ENCODE measurements around the gene NCAPD2.

Gene NCAPD2

DNA sequence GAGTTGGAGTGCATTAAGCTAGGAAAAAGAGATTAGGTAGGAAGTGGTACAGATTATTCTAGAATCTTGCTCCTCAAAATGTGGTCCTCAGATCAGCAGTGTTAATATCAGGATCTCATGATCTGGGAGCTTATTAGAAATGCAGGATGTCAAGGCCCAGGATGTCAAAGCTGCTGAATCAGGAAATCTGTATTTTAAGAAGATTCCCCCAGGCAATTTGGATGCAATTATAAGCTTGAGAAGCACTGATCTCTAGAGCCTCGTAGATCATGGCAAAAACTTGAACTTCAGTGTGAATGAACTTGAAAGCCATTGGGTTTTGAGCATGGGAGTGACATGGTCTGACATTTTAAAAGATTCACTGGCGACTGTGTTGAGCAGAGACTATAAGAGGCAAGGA, 6.6 kb downstream of the NCAPD2 start:
- DNase-seq: no peak

DNA sequence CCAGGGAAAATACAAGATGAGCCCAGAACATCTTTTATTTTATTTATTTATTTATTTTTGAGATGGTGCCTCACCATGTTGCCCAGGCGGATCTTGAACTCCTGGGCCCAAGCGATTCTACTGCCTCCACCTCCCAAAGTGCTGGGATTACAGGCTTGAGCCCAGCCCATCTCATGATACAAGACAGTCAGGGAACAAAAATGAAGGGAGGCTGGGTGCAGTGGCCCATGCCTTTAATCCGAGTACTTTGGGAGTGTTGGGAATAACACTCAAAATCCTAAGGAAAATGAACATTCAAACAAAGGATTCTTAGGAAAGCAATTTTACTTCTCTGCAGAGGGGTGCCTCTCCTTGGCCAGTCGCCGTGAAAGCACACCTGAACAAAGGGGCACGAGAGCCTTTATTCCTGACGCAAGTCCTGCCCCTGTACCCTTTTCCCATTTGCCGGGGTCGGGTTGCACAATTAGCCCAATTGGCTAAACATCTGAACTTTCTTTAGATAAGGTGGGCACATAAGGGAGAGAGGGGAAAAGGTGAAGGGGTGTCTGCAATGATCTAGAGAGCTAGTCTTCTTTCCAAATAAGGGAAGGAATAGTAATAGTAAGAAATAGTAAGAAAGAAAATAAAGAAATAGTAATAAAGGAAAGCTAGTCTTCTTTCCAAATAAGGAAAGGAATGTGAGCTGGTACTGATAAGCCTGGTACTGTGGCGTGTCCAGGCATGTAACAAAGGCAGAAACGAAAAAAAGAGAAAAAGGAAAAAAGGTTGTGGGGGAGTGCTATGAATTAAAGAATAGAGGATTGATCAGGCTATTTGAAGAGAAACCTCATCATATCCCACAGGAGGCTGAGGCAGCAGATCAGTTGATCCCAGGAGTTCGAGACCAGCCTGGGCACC, 13.4 kb downstream of the NCAPD2 start:
- DNase-seq: no peak

DNA sequence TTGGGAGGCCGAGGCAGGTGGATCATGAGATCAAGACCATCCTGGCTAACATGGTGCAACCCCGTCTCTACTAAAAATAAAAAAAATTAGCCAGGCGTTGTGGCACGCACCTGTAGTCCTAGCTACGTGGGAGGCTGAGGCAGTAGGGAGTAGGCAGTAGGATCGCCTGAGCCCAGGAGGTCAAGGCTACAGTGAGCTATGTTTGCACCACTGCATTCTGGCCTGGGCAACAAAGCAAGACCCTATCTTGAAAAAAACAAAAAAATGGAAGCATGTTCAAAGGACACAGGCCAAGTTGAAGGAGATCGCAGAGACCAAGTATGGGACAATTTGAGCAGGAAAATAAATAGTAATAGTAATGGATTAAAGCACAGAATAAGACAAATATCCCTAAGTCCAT, 14.2 kb downstream of the NCAPD2 start:
- no peak for DNase-seq

DNA sequence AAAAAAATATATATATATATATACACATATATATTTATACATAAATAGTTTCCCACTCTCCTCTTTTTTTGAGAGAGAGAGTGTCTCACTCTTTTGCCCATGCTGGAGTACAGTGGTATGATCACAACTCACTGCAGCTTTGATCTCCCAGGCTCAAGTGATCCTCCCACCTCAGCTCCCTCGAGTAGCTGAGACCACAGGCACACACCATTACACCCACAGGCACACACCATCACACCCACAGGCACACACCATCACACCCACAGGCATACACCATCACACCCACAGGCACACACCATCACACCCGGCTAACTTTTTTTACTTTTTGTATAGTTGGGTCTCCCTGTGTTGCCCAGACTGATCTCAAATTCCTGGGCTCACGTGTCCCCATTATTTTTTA, 26.3 kb downstream of the NCAPD2 start:
- no peak for DNase-seq

DNA sequence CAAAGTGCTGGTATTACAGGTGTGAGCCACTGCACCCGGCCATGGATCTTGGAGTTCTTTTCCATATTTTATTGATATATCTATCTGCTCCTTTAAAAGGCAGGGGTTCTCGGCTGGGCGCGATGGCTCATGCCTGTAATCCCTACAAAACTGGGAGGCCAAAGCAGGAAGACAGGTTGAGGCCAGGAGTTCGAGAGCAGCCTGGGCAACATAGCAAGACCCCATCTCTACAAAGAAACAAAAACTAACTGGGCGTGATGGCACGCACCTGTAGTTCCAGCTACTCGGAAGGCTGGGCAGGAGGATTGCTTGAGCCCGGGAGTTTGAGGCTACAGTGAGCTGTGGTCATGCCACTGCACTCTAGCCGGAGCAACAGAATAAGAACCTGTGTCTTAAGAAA, 28.3 kb downstream of the NCAPD2 start:
- DNase-seq: no peak

DNA sequence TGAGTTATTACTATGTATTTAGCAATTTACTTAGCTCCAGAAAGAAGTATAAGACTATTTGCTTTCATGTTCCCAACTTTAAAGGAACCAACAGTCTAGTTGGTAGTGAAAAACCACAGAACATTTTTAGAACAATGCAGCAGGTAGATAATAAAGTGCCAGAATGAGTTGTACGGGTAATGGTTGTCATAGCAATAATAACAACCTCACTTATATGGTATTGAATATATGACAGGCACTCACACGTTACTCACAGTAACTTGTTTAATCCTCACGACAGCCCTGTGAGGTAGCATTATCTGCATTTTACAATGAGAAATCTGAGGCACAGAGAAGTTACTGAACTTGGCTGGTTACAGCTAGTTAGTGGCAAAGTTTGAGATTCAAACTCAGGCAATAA, 29.8 kb downstream of the NCAPD2 start:
- DNase-seq: no peak

DNA sequence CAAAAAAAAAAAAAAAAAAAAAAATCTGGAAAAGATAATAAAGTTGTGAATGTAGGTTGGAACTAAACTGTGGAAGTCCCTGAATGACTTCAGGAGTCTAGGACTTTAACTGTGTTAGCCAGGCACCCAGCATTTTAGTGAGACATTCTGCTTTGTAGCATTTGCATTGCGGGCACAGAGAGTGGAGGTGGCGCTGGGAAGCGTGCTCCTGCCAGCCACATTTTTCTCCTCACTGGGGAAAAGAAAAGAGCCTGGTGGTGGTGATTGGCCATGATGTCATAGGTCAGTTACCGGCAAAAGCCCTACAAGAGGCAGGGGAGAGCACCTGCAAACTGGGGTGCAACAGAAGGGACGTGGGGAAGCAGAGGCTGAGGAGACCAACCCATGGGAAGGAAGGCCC, 30.7 kb downstream of the NCAPD2 start:
- no peak for DNase-seq

DNA sequence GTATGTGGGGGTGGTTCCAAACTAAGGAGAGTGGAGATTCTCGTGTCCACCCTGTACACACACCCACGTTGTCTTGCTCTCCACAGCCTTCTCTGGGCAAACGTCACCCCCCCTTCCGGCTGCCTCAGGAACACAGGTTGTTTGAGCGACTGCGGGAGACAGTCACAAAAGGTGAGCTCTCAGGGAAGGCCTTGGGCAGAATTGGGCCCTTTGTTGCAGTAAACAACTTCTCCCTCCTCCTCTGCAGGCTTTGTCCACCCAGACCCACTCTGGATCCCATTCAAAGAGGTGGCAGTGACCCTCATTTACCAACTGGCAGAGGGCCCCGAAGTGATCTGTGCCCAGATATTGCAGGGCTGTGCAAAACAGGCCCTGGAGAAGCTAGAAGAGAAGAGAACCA, 32.3 kb downstream of the NCAPD2 start:
- DNase-seq: no peak

DNA sequence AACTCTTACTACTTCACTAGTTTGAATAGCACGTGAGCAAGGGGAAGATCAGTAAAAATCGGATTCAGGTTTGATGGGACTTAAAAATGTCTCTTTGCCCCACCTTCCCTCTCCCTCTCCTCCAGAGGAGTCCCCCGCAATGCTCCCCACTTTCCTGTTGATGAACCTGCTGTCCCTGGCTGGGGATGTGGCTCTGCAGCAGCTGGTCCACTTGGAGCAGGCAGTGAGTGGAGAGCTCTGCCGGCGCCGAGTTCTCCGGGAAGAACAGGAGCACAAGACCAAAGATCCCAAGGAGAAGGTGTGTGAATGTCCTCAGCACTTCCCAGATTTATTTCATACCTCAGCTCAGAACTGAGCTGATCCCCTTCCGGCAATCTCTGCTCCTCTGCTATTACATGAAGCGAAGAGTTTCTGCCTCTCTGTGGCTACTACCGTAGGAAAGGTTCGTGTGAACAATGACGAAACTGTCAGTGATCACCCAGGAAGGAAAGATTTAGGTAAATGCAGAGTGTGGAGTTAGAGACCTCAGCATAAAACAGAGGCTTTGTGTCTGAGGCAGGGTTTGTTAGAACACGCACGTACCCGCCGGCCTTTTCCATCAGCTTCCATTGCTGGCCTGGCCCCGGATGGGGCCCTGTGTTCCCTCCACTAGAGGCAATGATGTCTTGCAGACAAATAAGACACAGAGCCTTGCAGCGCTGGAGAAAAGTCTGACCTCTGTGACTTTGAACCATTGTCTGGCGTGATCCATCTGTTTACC, 33.0 kb downstream of the NCAPD2 start:
- DNase-seq: no peak

DNA sequence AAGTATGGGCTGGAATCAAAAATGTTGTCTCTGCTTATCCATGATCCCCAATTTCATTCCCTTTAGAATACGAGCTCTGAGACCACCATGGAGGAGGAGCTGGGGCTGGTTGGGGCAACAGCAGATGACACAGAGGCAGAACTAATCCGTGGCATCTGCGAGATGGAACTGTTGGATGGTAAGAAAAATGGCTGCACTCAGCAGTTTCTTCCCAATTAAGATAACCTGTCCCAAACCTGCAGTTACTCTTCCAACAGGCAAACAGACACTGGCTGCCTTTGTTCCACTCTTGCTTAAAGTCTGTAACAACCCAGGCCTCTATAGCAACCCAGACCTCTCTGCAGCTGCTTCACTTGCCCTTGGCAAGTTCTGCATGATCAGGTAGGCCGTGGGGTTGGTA, 33.8 kb downstream of the NCAPD2 start:
- no peak for DNase-seq

DNA sequence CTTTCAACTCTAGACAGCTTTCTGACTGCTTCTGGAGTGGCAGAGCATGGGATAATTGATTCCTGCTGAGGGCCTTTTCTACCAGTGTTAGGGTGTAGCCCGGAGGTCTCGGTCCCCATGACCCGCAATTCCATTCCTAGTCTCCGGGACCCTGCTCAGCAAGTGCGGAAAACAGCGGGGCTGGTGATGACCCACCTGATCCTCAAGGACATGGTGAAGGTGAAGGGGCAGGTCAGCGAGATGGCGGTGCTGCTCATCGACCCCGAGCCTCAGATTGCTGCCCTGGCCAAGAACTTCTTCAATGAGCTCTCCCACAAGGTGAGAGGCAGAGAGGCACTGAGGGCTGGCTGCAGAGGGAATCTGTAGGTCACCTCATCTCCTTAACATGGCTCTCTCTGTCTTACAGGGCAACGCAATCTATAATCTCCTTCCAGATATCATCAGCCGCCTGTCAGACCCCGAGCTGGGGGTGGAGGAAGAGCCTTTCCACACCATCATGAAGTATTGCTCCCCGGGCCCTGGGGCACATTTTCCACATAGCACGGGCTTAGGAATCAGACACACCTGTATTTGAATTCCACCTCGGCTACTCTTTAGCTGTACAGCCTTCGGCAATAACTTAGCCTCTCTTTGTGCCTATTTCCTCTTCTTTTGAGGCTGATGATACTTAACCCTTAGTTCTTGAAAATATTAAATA, 34.8 kb downstream of the NCAPD2 start:
- no peak for DNase-seq

DNA sequence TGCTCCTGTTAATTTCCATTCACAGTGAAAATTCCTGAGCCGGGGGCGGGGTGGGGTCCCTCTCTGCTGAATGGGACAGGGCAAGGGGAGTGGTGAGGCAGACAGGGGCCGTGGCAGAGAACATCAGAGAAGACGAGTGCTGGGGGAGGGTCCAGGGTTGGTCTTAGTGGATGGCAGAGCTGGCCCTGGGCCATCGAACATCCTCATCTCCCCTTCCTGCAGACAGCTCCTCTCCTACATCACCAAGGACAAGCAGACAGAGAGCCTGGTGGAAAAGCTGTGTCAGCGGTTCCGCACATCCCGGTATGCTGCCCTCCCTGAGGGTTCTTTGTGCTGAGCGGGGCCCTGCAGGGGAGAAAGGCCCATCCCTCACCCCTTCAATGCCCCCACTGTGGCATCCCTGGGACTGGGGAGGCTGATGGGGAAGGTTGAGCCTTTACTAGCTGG, 35.4 kb downstream of the NCAPD2 start:
- DNase-seq: no peak

DNA sequence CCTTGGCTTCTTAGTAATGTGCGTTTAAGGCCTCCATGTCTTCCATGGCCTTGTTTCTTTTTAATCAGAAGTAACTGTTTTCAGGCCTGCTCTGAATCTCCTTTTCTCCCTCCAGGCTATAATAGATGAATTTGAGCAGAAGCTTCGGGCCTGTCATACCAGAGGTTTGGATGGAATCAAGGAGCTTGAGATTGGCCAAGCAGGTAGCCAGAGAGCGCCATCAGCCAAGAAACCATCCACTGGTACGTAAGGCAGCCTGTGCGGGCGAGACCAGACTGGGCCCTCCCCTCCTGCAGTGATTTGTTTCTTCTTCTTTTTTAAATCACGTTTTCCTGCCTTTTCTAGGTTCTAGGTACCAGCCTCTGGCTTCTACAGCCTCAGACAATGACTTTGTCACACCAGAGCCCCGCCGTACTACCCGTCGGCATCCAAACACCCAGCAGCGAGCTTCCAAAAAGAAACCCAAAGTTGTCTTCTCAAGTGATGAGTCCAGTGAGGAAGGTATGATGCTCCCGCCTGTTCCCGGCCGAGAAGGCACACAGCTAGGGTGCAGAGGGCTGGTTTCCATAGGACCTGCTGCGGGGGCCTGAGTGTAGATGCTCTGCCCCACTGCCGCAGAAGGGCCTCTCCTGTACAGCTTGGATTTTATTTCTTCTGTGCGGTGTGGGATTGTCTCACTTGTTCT, 36.8 kb downstream of the NCAPD2 start:
- no peak for DNase-seq

DNA sequence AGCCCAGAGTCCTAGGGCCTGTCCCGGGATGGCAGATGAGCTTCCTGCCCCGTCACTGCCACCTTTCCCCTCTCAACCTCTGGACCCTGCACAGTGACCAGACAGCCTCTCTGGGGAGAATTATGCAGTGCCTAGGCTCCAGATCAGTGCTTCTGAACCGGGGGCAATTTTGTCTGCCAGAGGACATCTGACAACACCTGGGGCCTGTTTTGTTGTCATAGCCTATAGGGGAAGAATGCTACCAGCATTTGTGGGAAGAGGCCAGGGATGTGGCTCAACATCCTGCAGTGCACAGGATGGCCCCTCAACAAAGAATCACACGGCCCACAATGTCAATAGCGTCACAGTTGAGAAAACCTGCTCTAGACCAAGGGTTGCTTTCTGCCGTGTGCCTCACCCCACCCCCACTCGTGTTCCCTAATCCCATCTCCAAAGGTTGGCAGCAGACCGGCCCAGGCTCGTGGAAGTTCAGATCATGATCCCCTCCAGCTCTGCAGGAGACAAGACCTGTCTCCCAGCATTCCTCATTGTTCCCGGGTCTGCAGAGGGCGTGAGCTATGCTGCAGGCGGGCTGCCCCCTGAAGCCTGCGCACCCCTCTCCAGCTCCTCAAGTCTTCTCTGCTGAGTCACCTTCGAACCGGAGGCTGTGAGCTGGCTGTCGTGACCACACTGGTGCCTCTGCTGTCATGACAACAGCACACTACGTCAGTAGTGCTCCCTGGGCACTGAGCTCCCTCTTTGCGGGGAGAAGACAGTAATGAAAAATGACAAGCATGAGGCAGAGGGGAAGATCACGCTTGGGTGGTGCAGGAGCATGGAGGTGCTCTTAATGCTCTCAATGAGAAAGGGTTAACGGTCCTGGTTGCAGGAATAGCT, 38.4 kb downstream of the NCAPD2 start:
- peak; percentile 32 for DNase-seq

DNA sequence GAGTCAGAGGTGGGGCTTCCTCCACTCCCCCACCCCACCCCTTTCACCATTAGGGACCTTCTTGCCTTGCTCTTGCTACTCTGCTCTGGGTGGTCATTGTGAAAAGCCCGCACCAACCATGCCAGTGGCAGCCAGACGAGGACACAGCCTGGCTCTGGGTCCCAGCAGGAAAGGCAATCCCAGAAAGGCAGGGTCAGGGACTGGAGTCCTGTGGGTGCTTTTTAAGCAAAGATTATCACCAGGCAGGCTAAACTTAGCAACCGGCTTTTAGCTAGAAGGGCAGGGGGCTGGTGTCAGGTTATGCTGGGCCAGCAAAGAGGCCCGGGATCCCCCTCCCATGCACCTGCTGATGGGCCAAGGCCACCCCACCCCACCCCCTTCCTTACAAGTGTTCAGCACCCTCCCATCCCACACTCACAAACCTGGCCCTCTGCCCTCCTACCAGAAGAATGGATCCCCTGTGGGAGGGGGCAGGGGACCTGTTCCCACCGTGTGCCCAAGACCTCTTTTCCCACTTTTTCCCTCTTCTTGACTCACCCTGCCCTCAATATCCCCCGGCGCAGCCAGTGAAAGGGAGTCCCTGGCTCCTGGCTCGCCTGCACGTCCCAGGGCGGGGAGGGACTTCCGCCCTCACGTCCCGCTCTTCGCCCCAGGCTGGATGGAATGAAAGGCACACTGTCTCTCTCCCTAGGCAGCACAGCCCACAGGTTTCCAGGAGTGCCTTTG, 39.2 kb downstream of the NCAPD2 start:
- peak; percentile 70 for DNase-seq

DNA sequence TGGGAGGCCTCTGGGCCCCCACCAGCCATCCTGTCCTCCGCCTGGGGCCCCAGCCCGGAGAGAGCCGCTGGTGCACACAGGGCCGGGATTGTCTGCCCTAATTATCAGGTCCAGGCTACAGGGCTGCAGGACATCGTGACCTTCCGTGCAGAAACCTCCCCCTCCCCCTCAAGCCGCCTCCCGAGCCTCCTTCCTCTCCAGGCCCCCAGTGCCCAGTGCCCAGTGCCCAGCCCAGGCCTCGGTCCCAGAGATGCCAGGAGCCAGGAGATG, 39.7 kb downstream of the NCAPD2 start:
- DNase-seq: no peak

DNA sequence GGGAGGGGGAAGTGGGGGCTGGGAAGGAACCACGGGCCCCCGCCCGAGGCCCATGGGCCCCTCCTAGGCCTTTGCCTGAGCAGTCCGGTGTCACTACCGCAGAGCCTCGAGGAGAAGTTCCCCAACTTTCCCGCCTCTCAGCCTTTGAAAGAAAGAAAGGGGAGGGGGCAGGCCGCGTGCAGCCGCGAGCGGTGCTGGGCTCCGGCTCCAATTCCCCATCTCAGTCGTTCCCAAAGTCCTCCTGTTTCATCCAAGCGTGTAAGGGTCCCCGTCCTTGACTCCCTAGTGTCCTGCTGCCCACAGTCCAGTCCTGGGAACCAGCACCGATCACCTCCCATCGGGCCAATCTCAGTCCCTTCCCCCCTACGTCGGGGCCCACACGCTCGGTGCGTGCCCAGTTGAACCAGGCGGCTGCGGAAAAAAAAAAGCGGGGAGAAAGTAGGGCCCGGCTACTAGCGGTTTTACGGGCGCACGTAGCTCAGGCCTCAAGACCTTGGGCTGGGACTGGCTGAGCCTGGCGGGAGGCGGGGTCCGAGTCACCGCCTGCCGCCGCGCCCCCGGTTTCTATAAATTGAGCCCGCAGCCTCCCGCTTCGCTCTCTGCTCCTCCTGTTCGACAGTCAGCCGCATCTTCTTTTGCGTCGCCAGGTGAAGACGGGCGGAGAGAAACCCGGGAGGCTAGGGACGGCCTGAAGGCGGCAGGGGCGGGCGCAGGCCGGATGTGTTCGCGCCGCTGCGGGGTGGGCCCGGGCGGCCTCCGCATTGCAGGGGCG, 40.2 kb downstream of the NCAPD2 start, which contains the start of gene GAPDH:
Gene GAPDH, plus strand, starts transcription at position 595 of the 772 bp plus-strand sequence. CDS start 316 bp downstream, outside the sequence.
- peak; percentile 98 for DNase-seq

DNA sequence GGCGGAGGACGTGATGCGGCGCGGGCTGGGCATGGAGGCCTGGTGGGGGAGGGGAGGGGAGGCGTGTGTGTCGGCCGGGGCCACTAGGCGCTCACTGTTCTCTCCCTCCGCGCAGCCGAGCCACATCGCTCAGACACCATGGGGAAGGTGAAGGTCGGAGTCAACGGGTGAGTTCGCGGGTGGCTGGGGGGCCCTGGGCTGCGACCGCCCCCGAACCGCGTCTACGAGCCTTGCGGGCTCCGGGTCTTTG, 40.7 kb downstream of the NCAPD2 start:
- DNase-seq: no peak

DNA sequence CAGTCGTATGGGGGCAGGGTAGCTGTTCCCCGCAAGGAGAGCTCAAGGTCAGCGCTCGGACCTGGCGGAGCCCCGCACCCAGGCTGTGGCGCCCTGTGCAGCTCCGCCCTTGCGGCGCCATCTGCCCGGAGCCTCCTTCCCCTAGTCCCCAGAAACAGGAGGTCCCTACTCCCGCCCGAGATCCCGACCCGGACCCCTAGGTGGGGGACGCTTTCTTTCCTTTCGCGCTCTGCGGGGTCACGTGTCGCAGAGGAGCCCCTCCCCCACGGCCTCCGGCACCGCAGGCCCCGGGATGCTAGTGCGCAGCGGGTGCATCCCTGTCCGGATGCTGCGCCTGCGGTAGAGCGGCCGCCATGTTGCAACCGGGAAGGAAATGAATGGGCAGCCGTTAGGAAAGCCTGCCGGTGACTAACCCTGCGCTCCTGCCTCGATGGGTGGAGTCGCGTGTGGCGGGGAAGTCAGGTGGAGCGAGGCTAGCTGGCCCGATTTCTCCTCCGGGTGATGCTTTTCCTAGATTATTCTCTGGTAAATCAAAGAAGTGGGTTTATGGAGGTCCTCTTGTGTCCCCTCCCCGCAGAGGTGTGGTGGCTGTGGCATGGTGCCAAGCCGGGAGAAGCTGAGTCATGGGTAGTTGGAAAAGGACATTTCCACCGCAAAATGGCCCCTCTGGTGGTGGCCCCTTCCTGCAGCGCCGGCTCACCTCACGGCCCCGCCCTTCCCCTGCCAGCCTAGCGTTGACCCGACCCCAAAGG, 41.2 kb downstream of the NCAPD2 start:
- peak; percentile 66 for DNase-seq

DNA sequence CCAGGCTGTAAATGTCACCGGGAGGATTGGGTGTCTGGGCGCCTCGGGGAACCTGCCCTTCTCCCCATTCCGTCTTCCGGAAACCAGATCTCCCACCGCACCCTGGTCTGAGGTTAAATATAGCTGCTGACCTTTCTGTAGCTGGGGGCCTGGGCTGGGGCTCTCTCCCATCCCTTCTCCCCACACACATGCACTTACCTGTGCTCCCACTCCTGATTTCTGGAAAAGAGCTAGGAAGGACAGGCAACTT, 41.7 kb downstream of the NCAPD2 start:
- DNase-seq: no peak

All from NCI-H774 (cell line).